ENCODE results near the gene CDKL5. TPM values are rescaled to one million over a fixed set of nuclear protein-coding genes. Genes with fewer than 3 reads are reported as not detected.
"Not testable (repeated sequence)": the region's sequence is repeated elsewhere in the genome, so short reads cannot be mapped to it uniquely, and the experiment has no call there.

CDKL5 gene
- polyA plus RNA-seq, 1 experiment, result 13.3 TPM

- CTCF ChIA-PET, result no interaction called here
- no peak overlapping the region for H3K4me3 ChIP-seq (ENCODE audit: low read depth, low read length)
- DNase-seq (ENCODE audit: low read depth, low spot score), result no peak
- no peak for TF ChIP-seq CTCF (IDR thresholded peaks at IDR 0.05; ENCODE audit: low read depth, low read length)
- POLR2A ChIA-PET, result no interaction called here
- H3K27ac ChIP-seq (ENCODE audit: low read depth, low read length), result peak overlapping the region; percentile 75
- H3K27me3 ChIP-seq (ENCODE audit: control insufficient read depth, insufficient read depth, low read length), result no peaks in the 10 kb centered on the region
- no peaks in the 10 kb centered on the region for H3K9me3 ChIP-seq (ENCODE audit: control insufficient read depth, insufficient read depth, low read length)
Observed at GRCh38 chrX:18422886-18423285, 2.5 kb upstream of the CDKL5 start.

DNA sequence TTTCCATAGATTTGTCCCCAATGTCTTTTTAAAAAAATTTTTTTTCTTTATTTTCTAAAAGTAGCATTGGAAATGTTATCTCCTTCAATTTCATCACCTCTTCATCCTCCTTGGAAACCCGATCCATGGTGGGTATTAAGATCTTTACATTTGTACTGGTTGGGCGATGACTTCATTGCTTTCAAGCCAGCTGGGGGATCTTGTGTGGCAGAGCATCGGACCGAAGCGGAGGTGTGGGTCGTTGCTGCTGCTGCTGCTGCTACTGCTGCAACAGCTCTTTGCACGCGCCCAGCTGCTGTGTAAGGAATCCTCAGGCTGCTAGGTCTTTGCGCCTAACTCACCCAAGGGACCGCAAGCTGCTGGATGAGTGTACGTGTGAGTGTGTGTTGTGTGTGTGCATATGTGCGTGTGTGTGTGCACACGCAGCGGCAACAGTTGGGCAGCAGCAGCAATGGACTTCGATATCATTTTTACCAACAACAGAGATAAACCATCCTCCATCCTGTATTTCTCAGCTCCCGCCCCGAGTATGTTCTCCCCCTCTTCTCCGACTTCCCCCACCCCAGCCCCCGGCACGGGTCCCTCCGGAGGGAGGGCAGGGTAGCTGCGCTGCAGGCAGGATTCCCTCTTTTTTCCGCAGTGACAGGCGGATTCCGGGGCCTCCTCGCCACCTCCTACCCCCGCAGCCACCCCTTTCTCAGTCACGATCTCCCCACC is 768 bp upstream of the CDKL5 start:
- peak overlapping the region; percentile 65 for H3K27ac ChIP-seq (ENCODE audit: low read depth, low read length)
- H3K9me3 ChIP-seq (ENCODE audit: control insufficient read depth, insufficient read depth, low read length), result no peaks in the 10 kb centered on the region
- DNase-seq (ENCODE audit: low read depth, low spot score), result peak; percentile 36
- peak overlapping the region; percentile 66 for H3K4me3 ChIP-seq (ENCODE audit: low read depth, low read length)
- ChIA-PET POLR2A (no interaction called here), CTCF (no interaction called here)
- TF ChIP-seq CTCF (IDR thresholded peaks at IDR 0.05; ENCODE audit: low read depth, low read length), result no peak
- no peaks in the 10 kb centered on the region for H3K27me3 ChIP-seq (ENCODE audit: control insufficient read depth, insufficient read depth, low read length)

GRCh38 chrX:18426004-18426320 is 554 bp downstream of the CDKL5 start:
- Histone ChIP-seq H3K27ac (ENCODE audit: low read depth, low read length) (no peak overlapping the region), H3K27me3 (ENCODE audit: control insufficient read depth, insufficient read depth, low read length) (no peaks in the 10 kb centered on the region), H3K4me3 (ENCODE audit: low read depth, low read length) (peak overlapping the region; percentile 65), H3K9me3 (ENCODE audit: control insufficient read depth, insufficient read depth, low read length) (no peaks in the 10 kb centered on the region)
- no peak for TF ChIP-seq CTCF (IDR thresholded peaks at IDR 0.05; ENCODE audit: low read depth, low read length)
- ChIA-PET POLR2A (no interaction called here), CTCF (no interaction called here)
- DNase-seq (ENCODE audit: low read depth, low spot score), result no peak

DNA sequence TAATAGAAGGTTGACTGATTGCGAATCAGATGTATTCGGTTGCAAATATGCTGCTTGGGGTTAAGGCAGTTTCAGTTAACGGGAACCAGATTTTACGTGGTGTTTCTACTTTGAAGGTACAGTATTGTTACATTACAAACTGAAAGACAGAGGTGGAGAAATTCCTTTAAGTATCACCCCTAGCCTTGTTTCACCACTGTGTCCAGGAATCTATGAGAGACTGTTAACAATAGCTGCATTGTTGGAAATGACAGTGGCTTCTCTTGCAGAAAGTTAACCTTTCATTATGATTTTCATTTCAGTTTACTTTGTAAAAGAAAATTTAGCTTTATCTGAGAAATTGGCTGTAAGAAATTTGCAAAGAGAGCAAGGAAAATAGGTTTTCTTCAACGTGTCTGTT is 2.6 kb downstream of the CDKL5 start:
- H3K9me3 ChIP-seq (ENCODE audit: control insufficient read depth, insufficient read depth, low read length), result no peaks in the 10 kb centered on the region
- ChIA-PET CTCF (no interaction called here), POLR2A (no interaction called here)
- no peak for TF ChIP-seq CTCF (IDR thresholded peaks at IDR 0.05; ENCODE audit: low read depth, low read length)
- no peak for DNase-seq (ENCODE audit: low read depth, low spot score)
- H3K27ac ChIP-seq (ENCODE audit: low read depth, low read length), result no peak overlapping the region
- no peaks in the 10 kb centered on the region for H3K27me3 ChIP-seq (ENCODE audit: control insufficient read depth, insufficient read depth, low read length)
- no peak overlapping the region for H3K4me3 ChIP-seq (ENCODE audit: low read depth, low read length)

DNA sequence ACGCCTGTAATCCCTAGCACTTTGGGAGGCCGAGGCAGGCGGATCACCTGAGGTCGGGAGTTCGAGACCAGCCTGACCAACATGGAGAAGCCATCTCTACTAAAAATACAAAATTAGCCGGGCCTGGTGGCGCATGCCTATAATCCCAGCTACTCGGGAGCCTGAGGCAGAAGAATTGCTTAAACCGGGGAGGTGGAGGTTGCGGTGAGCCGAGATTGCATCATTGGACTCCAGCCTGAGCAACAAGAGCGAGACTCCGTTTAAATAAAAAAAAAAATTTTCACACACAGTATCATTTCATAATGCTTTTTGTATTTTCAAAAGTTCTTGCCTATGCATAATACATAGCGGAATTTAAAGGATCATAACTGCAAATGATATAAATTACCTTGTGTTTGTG is 7.9 kb downstream of the CDKL5 start:
- CTCF ChIA-PET, result interaction anchor here (0.6 kb wide), 1 partner anchor 15 kb away, joined by 4 read pairs; no protein-coding TSS in a partner anchor
- H3K9me3 ChIP-seq (ENCODE audit: control insufficient read depth, insufficient read depth, low read length); POLR2A ChIA-PET; H3K4me3 ChIP-seq (ENCODE audit: low read depth, low read length); H3K27me3 ChIP-seq (ENCODE audit: control insufficient read depth, insufficient read depth, low read length); DNase-seq (ENCODE audit: low read depth, low spot score); H3K27ac ChIP-seq (ENCODE audit: low read depth, low read length): not testable (repeated sequence)

DNA sequence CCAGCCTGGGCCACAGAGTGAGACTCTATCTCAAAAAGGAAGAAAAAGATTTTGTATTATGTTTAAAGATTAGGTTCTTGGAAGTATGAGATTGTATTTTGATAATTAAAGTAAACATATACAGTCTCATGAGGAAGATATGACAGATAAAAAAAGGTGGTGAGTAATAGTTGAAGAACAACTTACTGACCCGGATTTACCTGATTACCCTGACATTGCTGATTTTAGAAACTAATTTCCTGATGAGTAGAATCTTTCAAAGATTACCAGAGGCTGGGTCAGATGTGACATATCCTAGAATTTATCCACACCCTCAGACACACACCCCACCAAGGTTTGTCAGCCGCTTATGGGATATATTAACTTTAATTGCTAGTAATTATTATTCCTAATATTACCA is 9.5 kb downstream of the CDKL5 start:
- no peaks in the 10 kb centered on the region for H3K27me3 ChIP-seq (ENCODE audit: control insufficient read depth, insufficient read depth, low read length)
- TF ChIP-seq CTCF (IDR thresholded peaks at IDR 0.05; ENCODE audit: low read depth, low read length), result no peak
- DNase-seq (ENCODE audit: low read depth, low spot score), result no peak
- POLR2A ChIA-PET, result no interaction called here
- H3K27ac ChIP-seq (ENCODE audit: low read depth, low read length), result no peak overlapping the region
- H3K9me3 ChIP-seq (ENCODE audit: control insufficient read depth, insufficient read depth, low read length), result no peaks in the 10 kb centered on the region
- H3K4me3 ChIP-seq (ENCODE audit: low read depth, low read length), result no peak overlapping the region
- CTCF ChIA-PET, result no interaction called here

Measured in AG04450 (cell line).